Skeletal muscle satellite cell (primary cell): ENCODE data around the gene PMPCA.
"Not testable (repeated sequence)": the region's sequence is repeated elsewhere in the genome, so short reads cannot be mapped to it uniquely, and the experiment has no call there.

ENCODE experiments used
- H3K27me3 ChIP-seq: 2 replicates; pipeline ENCODE4 v1.7.0; 2013; ENCODE audit warnings: low read length; ENCODE audit not compliant: control insufficient read depth, insufficient read depth
- H3K36me3 ChIP-seq: 2 replicates; pipeline ENCODE4 v1.7.0; 2013; ENCODE audit warnings: mild to moderate bottlenecking, control low read depth, low read length; ENCODE audit not compliant: insufficient read depth
- H3K4me1 ChIP-seq: 2 replicates; pipeline ENCODE4 v1.7.0; 2013; ENCODE audit warnings: low read length; ENCODE audit not compliant: control insufficient read depth, insufficient read depth
- H3K4me2 ChIP-seq: 2 replicates; pipeline ENCODE4 v1.7.0; 2013; ENCODE audit warnings: mild to moderate bottlenecking, low read length
- H3K4me3 ChIP-seq: 2 replicates; pipeline ENCODE4 v1.7.0; 2013; ENCODE audit warnings: low read length
- H3K9ac ChIP-seq: 2 replicates; pipeline ENCODE4 v1.7.0; 2013; ENCODE audit warnings: mild to moderate bottlenecking, low read depth, low read length, moderate library complexity
- H3K9me3 ChIP-seq: replicated peaks from 2 replicates; pipeline ENCODE4 v1.7.0; 2013; ENCODE audit warnings: mild to moderate bottlenecking, control low read depth, low read length

The PMPCA gene

DNA sequence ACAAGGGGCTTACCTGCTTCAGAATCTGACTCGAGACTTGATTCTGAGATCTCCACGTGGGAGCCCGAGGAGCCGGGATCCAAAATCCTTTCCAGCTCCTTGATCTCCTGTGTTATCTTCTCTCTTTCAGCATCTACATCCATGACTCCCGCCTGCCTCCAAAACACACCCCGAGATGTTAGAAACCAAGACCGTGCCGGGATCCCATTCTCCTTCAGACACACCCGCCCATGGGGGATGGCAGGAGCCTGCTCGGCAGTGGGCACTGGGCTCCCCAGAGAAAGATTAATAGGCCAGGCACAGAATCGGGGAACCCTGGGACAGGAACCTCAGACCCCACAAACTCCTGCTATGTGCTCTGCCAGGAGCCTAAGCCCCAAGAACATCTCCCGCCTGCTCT lies 12.2 kb upstream of the PMPCA start:
- Histone ChIP-seq H3K4me1 (peaks cover 16% of the 10 kb centered on the region), H3K27me3 (no peaks in the 10 kb centered on the region), H3K9ac (peak overlapping the region; percentile 92), H3K4me2 (peak overlapping the region; percentile 99), H3K36me3 (peaks cover 50% of the 10 kb centered on the region), H3K9me3 (no peaks in the 10 kb centered on the region), H3K4me3 (peak overlapping the region; percentile 98)

DNA sequence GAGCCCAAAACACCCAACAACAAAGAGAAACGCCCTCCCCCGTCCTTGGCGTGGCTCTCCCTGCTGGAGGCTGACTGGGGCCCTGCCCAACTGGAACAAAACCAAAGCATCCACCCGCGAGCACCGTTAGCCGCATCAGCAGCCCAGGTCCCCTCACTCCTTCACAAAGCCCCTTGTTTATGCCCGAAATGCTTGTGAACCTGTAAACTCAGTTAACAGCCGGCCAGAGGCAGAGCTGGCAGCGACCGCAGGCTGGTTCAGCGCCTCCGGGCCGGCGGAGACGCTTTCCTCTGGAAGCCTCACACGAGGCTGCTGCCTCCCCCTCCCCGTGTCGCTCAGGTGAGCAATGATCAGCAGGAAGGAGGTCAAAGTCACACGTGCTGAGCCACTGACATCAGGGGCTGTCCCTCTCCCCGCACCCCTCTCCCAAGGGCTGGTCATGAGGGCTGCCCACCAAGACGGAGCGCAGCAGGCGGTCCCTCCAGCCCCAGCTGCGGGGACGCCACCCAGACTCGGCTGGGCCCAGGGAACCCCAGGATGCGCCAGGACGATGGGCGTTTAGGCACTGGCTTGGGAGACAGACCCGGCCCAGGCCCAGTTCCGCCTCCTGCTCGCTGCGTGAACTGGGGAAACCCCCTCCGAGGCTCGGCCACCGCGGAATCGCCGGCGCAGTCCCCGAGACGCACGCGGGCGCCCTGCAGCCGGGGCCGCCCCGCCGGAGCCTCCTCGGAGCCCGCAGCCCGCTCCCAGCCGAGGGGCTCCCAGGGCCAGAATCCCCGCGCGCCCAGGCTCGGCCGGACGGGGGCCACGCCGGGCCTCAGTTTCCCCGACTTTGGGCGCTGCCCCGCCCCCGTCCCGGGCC lies 11.1 kb upstream of the PMPCA start:
- H3K9ac ChIP-seq, result peak overlapping the region; percentile 92
- H3K4me1 ChIP-seq, result peaks cover 16% of the 10 kb centered on the region
- no peaks in the 10 kb centered on the region for H3K9me3 ChIP-seq
- H3K27me3 ChIP-seq, result no peaks in the 10 kb centered on the region
- H3K4me2 ChIP-seq, result peak overlapping the region; percentile 99
- peaks cover 45% of the 10 kb centered on the region for H3K36me3 ChIP-seq
- H3K4me3 ChIP-seq, result peak overlapping the region; percentile 98

DNA sequence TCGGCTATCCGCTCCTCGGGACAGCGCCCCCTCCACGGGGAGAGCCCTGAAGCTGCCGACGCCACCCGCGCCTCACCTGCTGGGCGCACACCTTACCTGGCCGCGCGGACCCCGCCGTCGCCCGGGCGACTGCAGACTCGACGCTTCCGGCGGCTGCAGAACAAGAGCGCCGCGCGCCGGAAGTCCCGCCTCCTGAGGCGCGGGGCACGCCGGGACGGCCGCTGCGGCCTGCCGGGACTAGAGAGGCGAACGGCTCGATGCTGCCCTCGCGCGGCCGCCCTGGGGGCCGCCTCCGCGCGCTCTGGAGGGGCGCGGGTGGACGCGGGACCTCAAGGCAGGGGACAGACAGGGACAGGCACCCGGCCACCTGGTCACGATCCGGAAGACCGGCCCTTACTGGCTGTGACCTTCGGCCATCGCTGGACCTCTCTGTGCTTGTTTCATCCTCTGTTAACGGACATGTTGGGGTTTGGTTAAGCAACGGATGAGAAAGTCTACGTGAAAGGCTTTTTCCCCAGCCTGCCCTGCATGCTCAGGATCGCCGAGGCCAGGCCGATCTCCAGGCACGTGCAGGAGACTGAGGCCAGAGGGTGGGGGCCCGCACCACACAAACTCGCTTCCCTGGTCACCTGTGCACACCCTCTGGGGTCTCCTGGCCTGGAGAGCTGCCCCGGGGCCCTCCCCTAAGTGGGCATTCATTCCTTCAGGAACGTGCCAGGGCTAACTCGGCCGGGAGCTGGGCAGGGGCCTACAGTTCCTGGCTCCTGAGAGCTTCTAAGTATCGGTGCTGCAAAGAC lies 10.2 kb upstream of the PMPCA start, which contains the start of gene SNAPC4:
SNAPC4 (minus strand) TSS at position 133 of the 797 bp plus-strand sequence. CDS start 1,742 bp downstream, outside the sequence.
- Histone ChIP-seq H3K4me1 (peaks cover 16% of the 10 kb centered on the region), H3K9me3 (no peaks in the 10 kb centered on the region)

DNA sequence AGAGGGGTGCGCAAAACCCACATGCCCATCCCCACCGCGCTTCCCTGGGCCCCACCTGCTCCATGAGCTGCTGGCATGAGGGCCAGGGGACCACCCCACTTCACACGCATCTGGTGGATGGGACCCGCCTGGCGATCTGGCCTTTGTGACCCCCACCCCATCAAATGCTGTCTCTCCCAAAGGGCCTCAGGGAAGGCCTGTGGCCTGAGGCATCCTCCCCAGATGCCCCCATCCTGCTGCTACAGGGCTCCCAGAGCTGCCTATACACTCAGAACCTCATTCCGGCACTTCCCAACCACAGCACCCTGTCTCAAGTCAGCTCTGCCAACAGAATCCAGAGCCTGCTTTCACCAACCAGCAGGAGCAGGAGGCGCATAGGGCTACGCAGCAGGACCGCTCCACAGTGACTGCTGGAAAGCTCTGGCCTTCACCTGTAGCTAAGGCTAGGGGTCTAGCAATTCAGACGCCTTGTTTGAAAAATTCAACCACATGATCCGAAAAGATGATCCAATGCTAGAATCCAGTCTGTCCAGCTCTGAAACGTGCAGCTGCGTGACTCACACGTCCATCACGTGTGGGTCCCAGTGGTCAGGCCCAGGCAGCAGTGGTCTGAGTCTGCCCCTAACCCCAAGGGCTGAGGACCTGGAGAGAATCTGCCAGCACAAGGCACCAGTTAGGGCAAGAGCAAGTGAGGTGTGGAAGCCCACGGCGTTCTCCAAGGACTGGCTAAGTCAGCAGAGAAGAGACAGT lies 9.1 kb upstream of the PMPCA start:
- peaks cover 16% of the 10 kb centered on the region for H3K4me1 ChIP-seq
- no peaks in the 10 kb centered on the region for H3K9me3 ChIP-seq
- no peaks in the 10 kb centered on the region for H3K27me3 ChIP-seq
- no peak overlapping the region for H3K9ac ChIP-seq
- H3K4me2 ChIP-seq, result no peak overlapping the region
- H3K36me3 ChIP-seq, result peaks cover 41% of the 10 kb centered on the region
- no peak overlapping the region for H3K4me3 ChIP-seq

More for the DNA sequence above, 10.2 kb upstream of the PMPCA start, which contains the start of gene SNAPC4:
- peak within 1 kb of the TSS; percentile 98 for H3K4me3 ChIP-seq
- H3K4me2 ChIP-seq, result peak within 1 kb of the TSS; percentile 99
- H3K36me3 ChIP-seq, result peaks cover 44% of the 10 kb centered on the region
- no peaks in the 10 kb centered on the region for H3K27me3 ChIP-seq
- peak within 1 kb of the TSS; percentile 92 for H3K9ac ChIP-seq

DNA sequence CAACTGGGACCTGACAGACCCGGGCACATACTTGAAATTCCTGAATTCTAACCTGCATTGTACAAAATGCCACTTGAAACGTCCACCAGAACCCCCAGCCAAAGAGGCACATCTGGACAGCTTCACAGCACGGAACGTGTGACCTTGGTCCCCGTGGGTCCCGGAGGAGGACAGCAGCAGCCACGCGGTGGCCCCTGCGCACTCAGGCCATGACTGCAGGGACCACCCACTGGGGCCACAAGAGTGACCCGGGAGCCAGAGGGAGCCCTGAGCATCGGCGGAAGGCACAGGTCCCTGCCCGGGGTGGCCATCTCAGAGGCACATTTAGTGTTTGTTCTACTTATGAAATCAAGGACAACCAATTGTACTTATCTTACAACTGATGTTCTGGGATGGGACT lies 8.4 kb upstream of the PMPCA start:
- H3K4me1 ChIP-seq, result peaks cover 16% of the 10 kb centered on the region
- H3K36me3 ChIP-seq, result peaks cover 38% of the 10 kb centered on the region

DNA sequence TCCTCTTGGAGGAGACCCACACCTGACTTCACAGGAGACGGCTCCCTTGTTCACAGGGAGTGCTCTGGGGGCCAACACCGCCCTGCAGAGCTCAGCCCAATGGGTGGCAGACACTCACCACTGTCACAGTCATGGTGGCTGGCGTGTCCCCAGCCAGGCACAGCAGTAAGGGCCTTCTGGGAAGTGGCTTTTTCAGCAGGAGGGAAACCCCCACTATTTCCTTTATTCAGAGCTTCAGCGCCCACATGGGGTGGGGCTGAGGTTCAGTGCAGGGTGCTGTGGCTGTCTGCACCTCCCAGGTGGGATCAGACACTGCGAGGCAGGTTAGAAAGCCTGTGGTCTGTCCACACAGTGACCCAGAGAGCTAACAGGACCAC lies 6.9 kb upstream of the PMPCA start:
- H3K27me3 ChIP-seq, result no peaks in the 10 kb centered on the region
- no peak overlapping the region for H3K4me3 ChIP-seq
- peaks cover 45% of the 10 kb centered on the region for H3K36me3 ChIP-seq
- H3K4me2 ChIP-seq, result no peak overlapping the region
- H3K9me3 ChIP-seq, result no peaks in the 10 kb centered on the region
- H3K9ac ChIP-seq, result no peak overlapping the region
- H3K4me1 ChIP-seq, result peaks cover 12% of the 10 kb centered on the region

More for the DNA sequence above, 8.4 kb upstream of the PMPCA start:
- Histone ChIP-seq H3K9ac (no peak overlapping the region), H3K4me3 (no peak overlapping the region), H3K4me2 (no peak overlapping the region), H3K27me3 (no peaks in the 10 kb centered on the region), H3K9me3 (no peaks in the 10 kb centered on the region)

DNA sequence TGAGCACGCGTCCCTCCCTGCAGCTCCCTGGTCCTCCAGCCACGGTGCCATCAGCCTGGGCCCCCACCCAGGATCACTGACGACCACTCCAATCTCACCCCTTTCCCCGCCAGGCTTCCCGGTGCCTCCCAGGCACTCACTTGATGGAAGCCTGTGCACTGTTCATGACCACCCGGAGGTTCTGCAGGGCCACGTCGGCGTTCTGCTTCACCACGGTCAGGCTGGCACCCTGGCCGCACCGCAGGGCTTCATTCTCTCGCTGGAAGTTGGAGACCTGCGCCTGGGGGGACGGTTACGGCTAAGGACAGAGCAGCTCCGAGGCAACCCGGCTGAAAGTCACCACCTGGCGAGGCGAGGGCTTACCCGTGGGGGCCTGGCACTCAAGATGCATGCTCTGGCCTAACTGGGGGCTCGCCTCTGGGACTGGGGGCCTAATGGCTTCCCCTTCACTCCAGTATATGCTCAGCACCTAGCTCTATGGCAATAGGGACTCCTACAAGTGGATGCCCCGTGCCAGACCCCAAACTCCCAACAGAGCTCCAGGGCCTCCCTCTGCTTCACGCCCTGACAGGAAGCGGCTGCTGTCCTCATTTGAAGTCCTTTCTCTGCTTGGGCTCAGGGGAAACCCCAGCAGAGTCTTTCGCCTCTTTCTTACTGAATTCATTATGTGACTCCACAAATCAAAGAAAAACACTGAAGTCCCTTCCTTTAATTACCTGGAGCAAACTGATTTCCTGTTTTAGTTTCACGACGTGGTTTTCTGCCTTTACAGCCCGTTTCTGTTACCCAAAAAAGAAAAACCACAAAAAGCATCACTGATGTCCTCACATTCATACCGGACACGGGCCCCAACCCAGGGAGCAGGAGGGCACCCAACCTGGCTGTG lies 6.3 kb upstream of the PMPCA start:
- Histone ChIP-seq H3K36me3 (peaks cover 42% of the 10 kb centered on the region), H3K4me3 (no peak overlapping the region), H3K27me3 (no peaks in the 10 kb centered on the region), H3K9ac (no peak overlapping the region), H3K4me2 (no peak overlapping the region), H3K9me3 (no peaks in the 10 kb centered on the region), H3K4me1 (peaks cover 10% of the 10 kb centered on the region)

DNA sequence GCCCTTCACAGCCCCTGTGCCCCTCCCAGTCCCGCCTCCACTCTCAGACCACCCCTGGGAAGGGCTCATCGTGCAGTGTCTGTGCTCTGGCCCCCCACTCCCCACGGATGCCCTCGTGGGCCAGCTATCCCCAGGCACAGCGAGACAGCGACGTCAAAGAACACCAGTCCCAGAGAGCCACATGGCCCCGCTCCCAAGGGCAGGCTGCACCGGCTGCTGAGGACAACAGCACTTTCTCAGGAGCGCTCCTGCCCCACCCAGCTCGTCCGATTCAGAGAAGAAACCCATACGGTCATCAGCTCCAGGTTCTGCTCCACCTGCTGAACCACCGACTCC lies 5.7 kb upstream of the PMPCA start:
- H3K27me3 ChIP-seq, result no peaks in the 10 kb centered on the region
- H3K9me3 ChIP-seq, result no peaks in the 10 kb centered on the region
- H3K4me3 ChIP-seq, result no peak overlapping the region
- H3K4me2 ChIP-seq, result no peak overlapping the region
- peaks cover 42% of the 10 kb centered on the region for H3K36me3 ChIP-seq
- H3K9ac ChIP-seq, result no peak overlapping the region
- peaks cover 15% of the 10 kb centered on the region for H3K4me1 ChIP-seq

DNA sequence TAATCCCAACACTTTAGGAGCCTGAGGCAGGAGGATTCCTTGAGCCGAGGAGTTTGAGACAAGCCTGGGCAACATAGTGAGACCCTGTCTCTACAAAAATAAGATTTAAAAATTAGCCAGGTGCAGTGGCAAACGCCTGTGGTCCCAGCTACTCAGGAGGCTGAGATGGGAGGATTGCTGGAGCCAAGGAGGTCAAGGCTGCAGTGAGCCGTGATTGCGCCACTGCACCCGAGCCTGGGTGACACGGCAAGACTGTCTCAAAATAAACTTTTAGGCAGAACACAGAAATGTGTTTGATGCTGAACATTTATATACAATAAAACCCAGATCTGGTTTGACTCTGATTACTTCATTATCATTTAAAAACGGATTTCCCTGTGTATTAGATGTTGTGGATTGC lies 5.0 kb upstream of the PMPCA start:
- Histone ChIP-seq H3K4me2 (no peak overlapping the region), H3K4me1 (peaks cover 12% of the 10 kb centered on the region), H3K36me3 (peaks cover 42% of the 10 kb centered on the region), H3K4me3 (no peak overlapping the region), H3K27me3 (no peaks in the 10 kb centered on the region), H3K9ac (no peak overlapping the region), H3K9me3 (no peaks in the 10 kb centered on the region)

DNA sequence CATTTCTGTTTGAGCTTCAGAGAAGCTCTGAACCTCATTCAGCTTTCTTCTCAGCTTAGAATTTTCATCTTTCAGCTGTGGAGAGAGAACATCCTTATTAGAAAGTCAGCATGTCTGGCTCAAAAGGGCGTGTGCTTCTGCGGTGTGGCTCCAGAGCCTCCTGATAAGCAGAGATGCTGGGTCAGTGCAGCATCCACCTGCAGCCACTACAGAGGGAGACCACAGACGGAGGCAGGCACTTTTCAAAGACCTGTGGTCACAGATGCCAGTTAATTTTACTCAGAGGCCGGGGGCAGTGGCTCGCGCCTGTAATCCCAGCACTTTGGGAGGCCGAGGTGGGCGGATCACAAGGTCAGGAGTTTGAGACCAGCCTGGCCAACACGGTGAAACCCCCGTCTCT lies 4.6 kb upstream of the PMPCA start:
- not testable (repeated sequence) for H3K27me3 ChIP-seq, H3K4me1 ChIP-seq, H3K4me2 ChIP-seq, H3K9me3 ChIP-seq, H3K9ac ChIP-seq, H3K4me3 ChIP-seq
- peaks cover 42% of the 10 kb centered on the region for H3K36me3 ChIP-seq
